K562 (cell line): ENCODE results near the gene ZCWPW1. TPM values are rescaled to one million over a fixed set of nuclear protein-coding genes. Genes with fewer than 3 reads are reported as not detected.

Experiments
- ATF6 ChIP-seq: sonication (generic); formaldehyde crosslinking; IDR thresholded peaks from 2 replicates; pipeline ENCODE4 v1.4.0; 2020; ENCODE audit warnings: mild to moderate bottlenecking, missing genetic modification reagents
- CTCFL ChIP-seq: IDR thresholded peaks from 2 replicates; pipeline ENCODE4 v1.6.1; 2011; ENCODE audit warnings: borderline replicate concordance, low read depth, mild to moderate bottlenecking, moderate library complexity, low read length; ENCODE audit not compliant: insufficient read depth, poor library complexity, severe bottlenecking
- EGR1 ChIP-seq: fragments of 450-650 bp; conservative IDR thresholded peaks from 2 replicates; pipeline ENCODE4 v1.6.1; 2017; ENCODE audit warnings: mild to moderate bottlenecking
- HMGXB4 ChIP-seq: sonication (generic); formaldehyde crosslinking; IDR thresholded peaks from 2 replicates; pipeline ENCODE4 v1.8.1; 2023; ENCODE audit warnings: mild to moderate bottlenecking, missing genetic modification reagents
- KAT7 ChIP-seq: sonication (generic); formaldehyde crosslinking; IDR thresholded peaks from 2 replicates; pipeline ENCODE4 v1.8.0; 2022; ENCODE audit warnings: missing genetic modification reagents, mild to moderate bottlenecking, borderline replicate concordance
- KDM1A ChIP-seq, 2 experiments: fragments of 450-650 bp; IDR thresholded peaks; 2 replicates each; pipeline ENCODE4 v1.6.1; 2016; ENCODE audit warnings: mild to moderate bottlenecking in 2 of 2
- KDM5B ChIP-seq: fragments of 200-600 bp; sonication (generic); IDR thresholded peaks from 2 replicates; pipeline ENCODE4 v1.6.1; 2012; ENCODE audit warnings: low read depth, mild to moderate bottlenecking, moderate library complexity, low read length, control low read depth, inconsistent platforms; ENCODE audit not compliant: insufficient replicate concordance
- KLF16 ChIP-seq: IDR thresholded peaks from 2 replicates; pipeline ENCODE4 v1.6.1; 2016; ENCODE audit warnings: antibody characterized with exemption
- MAZ ChIP-seq, 2 experiments: fragments of 450-650 bp in 1 of 2; sonication (generic) in 1 of 2; formaldehyde crosslinking; IDR thresholded peaks in 1 of 2; conservative IDR thresholded peaks in 1 of 2; 2 replicates each; pipeline versions ENCODE4 v1.4.0 to v1.5.0; 2020; ENCODE audit warnings: mild to moderate bottlenecking in 1 of 2, missing genetic modification reagents in 1 of 2
- MCM7 ChIP-seq, 2 experiments: fragments of 450-650 bp; IDR thresholded peaks; 2 replicates each; pipeline ENCODE4 v1.6.1; 2016 to 2018
- MNT ChIP-seq, 2 experiments: fragments of 450-650 bp; conservative IDR thresholded peaks; 2 replicates each; pipeline ENCODE4 v1.6.1; 2017; ENCODE audit warnings: mild to moderate bottlenecking in 2 of 2, moderate library complexity in 2 of 2
- MTA3 ChIP-seq: fragments of 450-650 bp; formaldehyde crosslinking; IDR thresholded peaks from 2 replicates; pipeline ENCODE4 v1.6.1; 2017; ENCODE audit warnings: mild to moderate bottlenecking, borderline replicate concordance
- PTTG1 ChIP-seq: fragments of 450-650 bp; IDR thresholded peaks from 2 replicates; pipeline ENCODE4 v1.6.1; 2016; ENCODE audit warnings: low read depth, mild to moderate bottlenecking, missing genetic modification characterization, missing compliant biosample characterization
- RBBP5 ChIP-seq: fragments of 200-600 bp; sonication (generic); IDR thresholded peaks from 2 replicates; pipeline ENCODE4 v1.6.1; 2012; ENCODE audit warnings: borderline replicate concordance, mild to moderate bottlenecking, low read length, control low read depth, inconsistent platforms; ENCODE audit not compliant: insufficient read depth, poor library complexity, severe bottlenecking
- SAP30 ChIP-seq: fragments of 200-600 bp; sonication (generic); IDR thresholded peaks from 2 replicates; pipeline ENCODE4 v1.6.1; 2012; ENCODE audit warnings: borderline replicate concordance, low read depth, mild to moderate bottlenecking, moderate library complexity, low read length, control low read depth, inconsistent platforms; ENCODE audit not compliant: insufficient read depth, poor library complexity, severe bottlenecking
- ZNF174 ChIP-seq: fragments of 250-450 bp; sonication (Bioruptor Pico); IDR thresholded peaks from 2 replicates; pipeline ENCODE4 v1.4.0; 2020; ENCODE audit warnings: mild to moderate bottlenecking
- ZNF766 ChIP-seq: fragments of 200-800 bp; sonication (Bioruptor generic); conservative IDR thresholded peaks from 2 replicates; pipeline ENCODE4 v1.6.1; 2016; ENCODE audit warnings: missing genetic modification characterization, missing compliant biosample characterization
- polyA plus RNA-seq, 8 experiments: library from polyadenylated mRNA; depleted of rRNA in 4 of 8; stranded (reverse) in 5 of 8; unstranded in 3 of 8; fragments of >200 nt; fragmentation: Nextera tagmentation in 2 of 8; fragmentation: Illumina TruSeq in 1 of 8; extraction: Ambion mirVana in 2 of 8; extraction: Trizol in 1 of 8; gene quantifications; 2 replicates each; pipeline versions ENCODE4 v1.2.1 to v1.2.3, GENCODE V29; 2011 to 2014; ENCODE audit warnings: inconsistent platforms in 1 of 8, missing spikeins in 1 of 8
- total RNA-seq, 7 experiments: library from RNA; depleted of rRNA in 6 of 7; stranded (reverse); fragments of >200 nt in 6 of 7; fragmentation: Illumina TruSeq in 2 of 7; extraction: Trizol in 2 of 7; gene quantifications; 2 replicates each; pipeline versions ENCODE4 v1.2.1 to v1.2.3, GENCODE V29; 2011 to 2021; ENCODE audit warnings: low replicate concordance in 1 of 7

ZCWPW1 gene
- total and polyA plus RNA-seq, 9 of the 15 experiments (the other 6 are each of a cell fraction or from before 2014, with no cell fraction given), result 0.18 to 1.7 (median 1.2) TPM

- TF ChIP-seq ATF6 (CRISPR knock-in tag), result 0 out of 2 replicates have a peak, but pooled peaks have one; percentile 51
- peak in 1 of 2 experiments; percentile 45; a peak in 1 of 4 replicates for TF ChIP-seq MNT (conservative IDR thresholded peaks at IDR 0.05)
- TF ChIP-seq ZNF766, result no peak
- peak; percentile 70; the same call in 1 of the 2 replicates for TF ChIP-seq MTA3
- TF ChIP-seq MAZ (CRISPR knock-in tag; conservative IDR thresholded peaks at IDR 0.05 in 1 of 2, IDR thresholded peaks at IDR 0.05 in 1 of 2), result peak in 1 of 2 experiments; percentile 44; a peak in 2 of 4 replicates
- no peak for TF ChIP-seq PTTG1 (tag)
- peak; percentile 1 for TF ChIP-seq RBBP5
- TF ChIP-seq CTCFL, result peak; percentile 80
- TF ChIP-seq HMGXB4 (CRISPR knock-in tag), result peak; percentile 68; the same call in 1 of the 2 replicates
- TF ChIP-seq EGR1, result no peak
- no peak for TF ChIP-seq MCM7 (IDR thresholded peaks at IDR 0.05)
- TF ChIP-seq ZNF174 (CRISPR knock-in tag), result no peak
- TF ChIP-seq KAT7 (CRISPR knock-in tag), result 0 out of 2 replicates have a peak, but pooled peaks have one; percentile 15
- TF ChIP-seq SAP30, result peak; percentile 76
- TF ChIP-seq KDM5B, result peak; percentile 51
- peak in 1 of 2 experiments; percentile 56; a peak in 2 of 4 replicates for TF ChIP-seq KDM1A (IDR thresholded peaks at IDR 0.05)
- no peak for TF ChIP-seq KLF16
Measured at GRCh38 chr7:100476903-100477870, 48.7 kb upstream of the ZCWPW1 start (continued).
